ENCODE data around the gene ARRDC4. TPM values are rescaled to one million over a fixed set of nuclear protein-coding genes. Genes with fewer than 3 reads are reported as not detected.

Gene ARRDC4
- polyA plus RNA-seq, 3 donors, result 13.0 to 40.5 (median 19.0) TPM

DNA sequence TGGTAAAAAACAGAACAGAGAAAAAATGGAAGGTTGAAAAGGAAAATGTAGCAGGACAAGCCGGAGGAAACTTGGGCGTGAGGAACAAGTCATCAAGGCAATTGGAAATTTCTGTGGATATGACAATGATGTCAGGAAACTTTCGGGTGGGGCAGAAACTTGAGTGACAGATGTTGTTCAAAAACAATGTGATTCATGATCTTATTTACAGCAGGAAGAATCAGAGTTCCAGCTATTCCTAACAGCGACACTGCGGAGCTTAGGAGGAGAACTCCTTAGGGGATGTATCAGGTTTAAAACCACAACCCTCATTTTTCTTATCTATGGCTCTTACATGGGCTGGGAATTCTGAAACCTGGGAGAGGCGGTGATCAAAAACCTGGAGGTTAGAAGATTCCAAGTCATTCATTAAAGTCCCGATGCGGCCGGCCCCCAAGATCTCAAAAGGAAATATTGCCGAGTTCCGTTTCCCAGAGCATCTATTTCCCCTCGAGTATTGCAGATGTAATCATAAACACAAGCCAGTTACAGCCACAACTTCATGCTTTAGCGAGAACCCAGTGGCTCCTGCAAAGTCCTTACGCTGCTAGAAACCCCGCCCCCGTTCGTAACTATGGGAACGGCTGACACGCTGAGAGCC lies 659 bp upstream of the ARRDC4 start:
- intact Hi-C loops (cut with micrococcal nuclease), result no loop called here
- TF ChIP-seq, protein P1, sequence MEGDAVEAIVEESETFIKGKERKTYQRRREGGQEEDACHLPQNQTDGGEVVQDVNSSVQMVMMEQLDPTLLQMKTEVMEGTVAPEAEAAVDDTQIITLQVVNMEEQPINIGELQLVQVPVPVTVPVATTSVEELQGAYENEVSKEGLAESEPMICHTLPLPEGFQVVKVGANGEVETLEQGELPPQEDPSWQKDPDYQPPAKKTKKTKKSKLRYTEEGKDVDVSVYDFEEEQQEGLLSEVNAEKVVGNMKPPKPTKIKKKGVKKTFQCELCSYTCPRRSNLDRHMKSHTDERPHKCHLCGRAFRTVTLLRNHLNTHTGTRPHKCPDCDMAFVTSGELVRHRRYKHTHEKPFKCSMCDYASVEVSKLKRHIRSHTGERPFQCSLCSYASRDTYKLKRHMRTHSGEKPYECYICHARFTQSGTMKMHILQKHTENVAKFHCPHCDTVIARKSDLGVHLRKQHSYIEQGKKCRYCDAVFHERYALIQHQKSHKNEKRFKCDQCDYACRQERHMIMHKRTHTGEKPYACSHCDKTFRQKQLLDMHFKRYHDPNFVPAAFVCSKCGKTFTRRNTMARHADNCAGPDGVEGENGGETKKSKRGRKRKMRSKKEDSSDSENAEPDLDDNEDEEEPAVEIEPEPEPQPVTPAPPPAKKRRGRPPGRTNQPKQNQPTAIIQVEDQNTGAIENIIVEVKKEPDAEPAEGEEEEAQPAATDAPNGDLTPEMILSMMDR (IDR thresholded peaks at IDR 0.05), result no peak
- H3K4me3 Mint-ChIP-seq, result peak overlapping the region; percentile 66 to 85
- Histone ChIP-seq H3K9me3 (replicated peaks in 1 of 2; ENCODE audit: control insufficient read depth in 1 of 2, insufficient read depth in 1 of 2, low read length in 2 of 2) (no peaks in the 10 kb centered on the region), H3K9ac (ENCODE audit: insufficient read depth, low read length, poor library complexity, severe bottlenecking) (no peak overlapping the region), H2AFZ (ENCODE audit: insufficient read depth, low read depth, low read length, poor library complexity, severe bottlenecking) (peak overlapping the region; percentile 62), H3K4me1 (ENCODE audit: control insufficient read depth in 1 of 2, insufficient read depth in 2 of 2, low read length in 2 of 2) (peaks cover 29 to 45% of the 10 kb centered on the region in 2 donors), H3K27me3 (ENCODE audit: control insufficient read depth in 2 of 2, insufficient read depth in 2 of 2, low read length in 2 of 2) (no peaks in the 10 kb centered on the region), H3K27ac (ENCODE audit: low read depth in 1 of 2, low read length in 2 of 2) (peak overlapping the region; percentile 75 to 80), H3K4me2 (replicated peaks; ENCODE audit: extremely low read depth, low read length, poor library complexity, severe bottlenecking) (peak overlapping the region; percentile 75), H3K4me3 (replicated peaks in 1 of 3; ENCODE audit: low read depth in 2 of 3, low read length in 3 of 3) (peak overlapping the region; percentile 5 to 68 (median 20)), H3K36me3 (replicated peaks in 1 of 2; ENCODE audit: control insufficient read depth in 1 of 2, insufficient read depth in 2 of 2, low read length in 2 of 2) (peaks cover 0 to 5% of the 10 kb centered on the region in 2 donors), H3K79me2 (ENCODE audit: insufficient read depth, low read length) (peaks cover 41% of the 10 kb centered on the region), H4K20me1 (ENCODE audit: insufficient read depth, low read length) (peaks cover 34% of the 10 kb centered on the region)
- WGBS (ENCODE audit: insufficient coverage), result 8% methylated on average over 15 of the region's 19 CpGs
- DNase-seq, result peak in 1 of 3 donors; percentile 42
- peak overlapping the region; percentile 79 to 96 (median 91) for H3K27ac Mint-ChIP-seq
- H3K27me3 Mint-ChIP-seq (ENCODE audit: low read depth in 3 of 3), result peaks cover 0 to 4% (median 3%) of the 10 kb centered on the region in 3 donors
- H3K9me3 Mint-ChIP-seq, result peaks cover 0 to 5% (median 0%) of the 10 kb centered on the region in 7 donors
- peaks cover 3 to 10% of the 10 kb centered on the region in 2 donors for H3K36me3 Mint-ChIP-seq
- peaks cover 36% of the 10 kb centered on the region for H3K4me1 Mint-ChIP-seq

GRCh38 chr15:97961067-97961954 lies 808 bp downstream of the ARRDC4 start:
- peaks cover 17 to 18% of the 10 kb centered on the region in 2 donors for H3K36me3 Mint-ChIP-seq
- peak overlapping the region; percentile 39 to 93 (median 86) for H3K27ac Mint-ChIP-seq
- H3K4me3 Mint-ChIP-seq, result peak overlapping the region; percentile 84 to 93
- H3K9ac ChIP-seq (ENCODE audit: insufficient read depth, low read length, poor library complexity, severe bottlenecking), result peak overlapping the region; percentile 83
- peak overlapping the region; percentile 87 for H3K4me2 ChIP-seq (replicated peaks; ENCODE audit: extremely low read depth, low read length, poor library complexity, severe bottlenecking)
- H2AFZ ChIP-seq (ENCODE audit: insufficient read depth, low read depth, low read length, poor library complexity, severe bottlenecking), result peak overlapping the region; percentile 80
- H3K27me3 Mint-ChIP-seq (ENCODE audit: low read depth in 3 of 3), result peaks cover 0 to 4% (median 0%) of the 10 kb centered on the region in 3 donors
- whole genome bisulfite sequencing (ENCODE audit: insufficient coverage), result 3% methylated on average over 40 of the region's 48 CpGs
- TF ChIP-seq, protein P1 (IDR thresholded peaks at IDR 0.05), result no peak
- H3K9me3 ChIP-seq (replicated peaks in 1 of 2; ENCODE audit: control insufficient read depth in 1 of 2, insufficient read depth in 1 of 2, low read length in 2 of 2), result no peaks in the 10 kb centered on the region
- intact Hi-C loops (cut with micrococcal nuclease), result no loop called here
- peak overlapping the region; percentile 80 to 88 for H3K27ac ChIP-seq (ENCODE audit: low read depth in 1 of 2, low read length in 2 of 2)
- peaks cover 4 to 16% of the 10 kb centered on the region in 2 donors for H3K36me3 ChIP-seq (replicated peaks in 1 of 2; ENCODE audit: control insufficient read depth in 1 of 2, insufficient read depth in 2 of 2, low read length in 2 of 2)
- no peaks in the 10 kb centered on the region for H3K9me3 Mint-ChIP-seq
- H4K20me1 ChIP-seq (ENCODE audit: insufficient read depth, low read length), result peaks cover 49% of the 10 kb centered on the region
- peak; percentile 40 to 73 (median 45) for DNase-seq
- H3K79me2 ChIP-seq (ENCODE audit: insufficient read depth, low read length), result peaks cover 55% of the 10 kb centered on the region
- no peaks in the 10 kb centered on the region for H3K27me3 ChIP-seq (ENCODE audit: control insufficient read depth in 2 of 2, insufficient read depth in 2 of 2, low read length in 2 of 2)
- peaks cover 47% of the 10 kb centered on the region for H3K4me1 Mint-ChIP-seq
- H3K4me3 ChIP-seq (replicated peaks in 1 of 3; ENCODE audit: low read depth in 2 of 3, low read length in 3 of 3), result peak overlapping the region; percentile 78 to 90 (median 78)
- peaks cover 37 to 57% of the 10 kb centered on the region in 2 donors for H3K4me1 ChIP-seq (ENCODE audit: control insufficient read depth in 1 of 2, insufficient read depth in 2 of 2, low read length in 2 of 2)
